CD4-positive, alpha-beta T cell (primary cell): ENCODE measurements around the gene ECI2. TPM values are rescaled to one million over a fixed set of nuclear protein-coding genes. Genes with fewer than 3 reads are reported as not detected.

Experiments used
- ATAC-seq: fragments of 200-7000 bp; cut with Tn5 transposase; one replicate; pipeline ENCODE4 v1.10.0; 2022; ENCODE audit warnings: mild to moderate bottlenecking; ENCODE audit not compliant: poor library complexity
- CTCF ChIA-PET: fragments of 350-600 bp; sonication (Branson Sonifier 250); formaldehyde crosslinking; loops from one replicate; lab custom pipeline; 2021; ENCODE audit warnings: antibody characterized with exemption, inconsistent platforms; lab: Charles Lee
- POLR2A ChIA-PET: fragments of 350-600 bp; sonication (Branson Sonifier 250); formaldehyde crosslinking; loops from one replicate; lab custom pipeline; 2021; ENCODE audit warnings: antibody characterized with exemption, inconsistent platforms; lab: Charles Lee
- DNase-seq, 14 experiments: peaks; one replicate each; pipeline ENCODE4 v3.0.0-alpha.2; 2013 to 2020; ENCODE audit warnings: mixed read lengths in 2 of 14
- H3K27ac ChIP-seq, 2 donors: one replicate each; pipeline versions ENCODE4 v1.5.1 to v1.7.0; 2013; ENCODE audit warnings: low read length in 2 of 2, low read depth in 1 of 2, mild to moderate bottlenecking in 1 of 2
- H3K27me3 ChIP-seq, 2 experiments: 1 replicate in 1 of 2; 2 replicates in 1 of 2; pipeline versions ENCODE4 v1.6.1 to v1.7.0; 2013; ENCODE audit warnings: low read length in 2 of 2, control low read depth in 1 of 2, mild to moderate bottlenecking in 1 of 2, moderate library complexity in 1 of 2; ENCODE audit not compliant: insufficient read depth in 2 of 2, control insufficient read depth in 1 of 2
- H3K36me3 ChIP-seq: one replicate; pipeline ENCODE4 v1.6.1; 2013; ENCODE audit warnings: low read length, control low read depth; ENCODE audit not compliant: insufficient read depth
- H3K4me1 ChIP-seq: one replicate; pipeline ENCODE4 v1.6.1; 2013; ENCODE audit warnings: low read length, control low read depth; ENCODE audit not compliant: insufficient read depth
- H3K4me3 ChIP-seq: one replicate; pipeline ENCODE4 v1.5.1; 2013; ENCODE audit warnings: mild to moderate bottlenecking, low read length, moderate library complexity
- H3K9me3 ChIP-seq, 2 experiments: 1 replicate in 1 of 2; 2 replicates in 1 of 2; pipeline versions ENCODE4 v1.6.1 to v1.7.0; 2013; ENCODE audit warnings: low read length in 2 of 2, mild to moderate bottlenecking in 2 of 2, control low read depth in 1 of 2, moderate library complexity in 1 of 2; ENCODE audit not compliant: control insufficient read depth in 1 of 2, insufficient read depth in 1 of 2
- H3K27ac Mint-ChIP-seq: one replicate; pipeline ENCODE4 v1.8.0; 2020; ENCODE audit warnings: mixed read lengths
- H3K27me3 Mint-ChIP-seq: one replicate; pipeline ENCODE4 v1.8.0; 2021; ENCODE audit warnings: mixed read lengths
- H3K36me3 Mint-ChIP-seq: one replicate; pipeline ENCODE4 v1.8.0; 2021; ENCODE audit warnings: low read depth, mixed read lengths
- H3K4me1 Mint-ChIP-seq: one replicate; pipeline ENCODE4 v1.8.0; 2021; ENCODE audit warnings: low read depth, mixed read lengths
- H3K4me3 Mint-ChIP-seq: one replicate; pipeline ENCODE4 v1.8.0; 2020; ENCODE audit warnings: mild to moderate bottlenecking, mixed read lengths
- H3K9me3 Mint-ChIP-seq: one replicate; pipeline ENCODE4 v1.8.0; 2020; ENCODE audit warnings: mixed read lengths
- CTCF ChIP-seq: fragments of 200-600 bp; IDR thresholded peaks from one replicate; pipeline ENCODE4 v1.8.0; 2022; ENCODE audit warnings: antibody characterized with exemption, mild to moderate bottlenecking
- intact Hi-C, 2 experiments: fragments of 100-400 bp; cut with DNase I in 1 of 2; cut with micrococcal nuclease in 1 of 2; formaldehyde crosslinking; loops; one replicate each; pipeline versions ENCODE4 v1.15.1 to v1.9.0; 2023 to 2025; cut with DNase I, micrococcal nuclease
- total RNA-seq, 174 experiments: library from RNA in 2 of 174; stranded (reverse) in 2 of 174; gene quantifications; one replicate each; pipeline ENCODE4 v1.2.3 and lab custom pipeline; 2021 to 2026

ECI2 gene
- total RNA-seq, 2 experiments from 2014 or later: 25.6 to 30.1 TPM

DNA sequence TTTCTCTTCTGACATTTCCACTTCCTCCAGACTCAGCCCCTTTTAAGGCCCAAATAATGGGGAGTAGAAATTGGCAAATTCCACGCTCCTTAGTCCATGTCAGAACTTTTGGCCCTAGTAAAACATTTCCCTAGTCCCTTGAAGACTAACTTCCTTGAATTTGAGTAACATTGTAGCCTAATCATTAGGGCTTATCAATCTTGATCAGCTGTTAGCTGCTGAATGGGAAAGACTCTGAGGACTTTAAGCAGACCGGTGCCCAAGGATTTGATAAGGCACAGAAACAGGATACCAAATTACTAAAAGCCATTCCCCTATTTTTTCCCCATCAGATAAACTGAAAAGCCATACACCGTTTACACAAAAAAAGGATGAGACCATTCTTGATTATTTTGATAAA is 37.0 kb upstream of the ECI2 start:
- no peak overlapping the region for H3K4me3 ChIP-seq
- ChIA-PET CTCF (no interaction called here), POLR2A (no interaction called here)
- peaks cover 9% of the 10 kb centered on the region for H3K27me3 Mint-ChIP-seq
- no peaks in the 10 kb centered on the region for H3K4me1 ChIP-seq
- no peaks in the 10 kb centered on the region for H3K4me1 Mint-ChIP-seq
- DNase-seq (no peak), ATAC-seq (no peak)
- no peaks in the 10 kb centered on the region for H3K9me3 Mint-ChIP-seq
- TF ChIP-seq CTCF: no peak
- H3K36me3 Mint-ChIP-seq: no peaks in the 10 kb centered on the region
- H3K27ac Mint-ChIP-seq: no peak overlapping the region
- H3K9me3 ChIP-seq: no peaks in the 10 kb centered on the region
- no peaks in the 10 kb centered on the region for H3K27me3 ChIP-seq
- no peak overlapping the region for H3K27ac ChIP-seq
- intact Hi-C loops: no loop called here
- H3K36me3 ChIP-seq: no peaks in the 10 kb centered on the region
- no peak overlapping the region for H3K4me3 Mint-ChIP-seq

DNA sequence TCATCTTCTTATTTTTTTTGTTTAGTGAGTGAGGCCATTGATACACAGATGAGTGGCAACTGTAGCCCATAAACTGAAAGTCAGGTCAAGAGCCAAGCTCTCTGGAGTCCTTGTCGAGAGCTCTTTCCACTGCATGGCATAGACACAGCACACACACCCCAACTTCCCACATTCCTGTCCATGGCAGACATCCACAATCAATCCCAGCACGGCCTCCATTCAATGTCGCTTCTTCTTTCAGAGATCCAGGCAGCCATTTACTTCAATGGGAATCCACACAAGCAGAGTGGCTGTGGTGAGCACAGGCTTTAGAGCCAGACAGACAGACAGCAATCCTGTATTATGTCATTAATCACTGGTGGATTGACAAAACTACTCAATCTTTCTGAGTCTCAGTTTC is 34.9 kb upstream of the ECI2 start:
- DNase-seq (no peak), ATAC-seq (no peak)
- Histone ChIP-seq H3K27ac (no peak overlapping the region), H3K36me3 (no peaks in the 10 kb centered on the region), H3K4me3 (no peak overlapping the region), H3K27me3 (no peaks in the 10 kb centered on the region), H3K9me3 (no peaks in the 10 kb centered on the region), H3K4me1 (no peaks in the 10 kb centered on the region)
- H3K4me1 Mint-ChIP-seq: no peaks in the 10 kb centered on the region
- no peak for TF ChIP-seq CTCF
- intact Hi-C loops: no loop called here
- no peak overlapping the region for H3K4me3 Mint-ChIP-seq
- no peaks in the 10 kb centered on the region for H3K36me3 Mint-ChIP-seq
- CTCF ChIA-PET: no interaction called here
- no peak overlapping the region for H3K27ac Mint-ChIP-seq
- H3K9me3 Mint-ChIP-seq: no peaks in the 10 kb centered on the region
- H3K27me3 Mint-ChIP-seq: peaks cover 3% of the 10 kb centered on the region
- POLR2A ChIA-PET: no interaction called here

GRCh38 chr6:4169028-4169789 is 33.8 kb upstream of the ECI2 start:
- H3K4me3 ChIP-seq: no peak overlapping the region
- TF ChIP-seq CTCF: no peak
- POLR2A ChIA-PET: no interaction called here
- Mint-ChIP-seq H3K4me1 (no peaks in the 10 kb centered on the region), H3K27me3 (no peaks in the 10 kb centered on the region), H3K36me3 (no peaks in the 10 kb centered on the region), H3K27ac (no peak overlapping the region), H3K9me3 (no peaks in the 10 kb centered on the region), H3K4me3 (no peak overlapping the region)
- no peaks in the 10 kb centered on the region for H3K9me3 ChIP-seq
- no peaks in the 10 kb centered on the region for H3K36me3 ChIP-seq
- no peaks in the 10 kb centered on the region for H3K27me3 ChIP-seq
- ATAC-seq (no peak), DNase-seq (no peak)
- CTCF ChIA-PET: no interaction called here
- H3K27ac ChIP-seq: no peak overlapping the region
- H3K4me1 ChIP-seq: no peaks in the 10 kb centered on the region
- intact Hi-C loops: no loop called here
